HG03378 (cell line): ENCODE results near the gene LCE1C.

ENCODE experiments used
- ATAC-seq: cut with Tn5 transposase; IDR thresholded peaks from one replicate; pipeline ENCODE4 v1.9.1; 2021; ENCODE audit warnings: mild to moderate bottlenecking, moderate library complexity; ENCODE audit not compliant: unreplicated experiment

LCE1C gene, protein sequence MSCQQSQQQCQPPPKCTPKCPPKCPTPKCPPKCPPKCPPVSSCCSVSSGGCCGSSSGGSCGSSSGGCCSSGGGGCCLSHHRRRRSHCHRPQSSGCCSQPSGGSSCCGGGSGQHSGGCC

DNA sequence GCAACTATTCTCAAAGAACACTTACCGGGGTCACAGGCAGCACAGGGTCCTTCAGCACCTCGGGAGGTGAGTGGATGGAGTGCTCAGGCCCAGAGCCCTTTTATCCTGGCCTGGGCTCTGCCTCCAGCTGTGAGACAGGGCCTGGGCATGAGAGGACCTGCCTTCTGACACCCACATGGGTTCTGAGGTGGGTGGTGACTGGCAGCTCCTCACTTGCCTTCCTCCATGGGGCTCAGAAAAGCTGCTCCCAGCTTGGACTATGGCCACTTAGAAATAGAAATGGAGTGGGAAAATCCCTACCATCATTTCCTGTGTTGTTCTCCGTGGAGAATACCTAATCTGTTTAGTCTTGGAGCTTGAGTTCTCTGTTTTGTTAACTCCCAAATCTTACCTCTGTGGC lies at the start of gene LCE1C:
LCE1C (minus strand) TSS at position 76 of the 400 bp plus-strand sequence. CDS start 1,173 bp downstream, outside the sequence.
- no peak for ATAC-seq

DNA sequence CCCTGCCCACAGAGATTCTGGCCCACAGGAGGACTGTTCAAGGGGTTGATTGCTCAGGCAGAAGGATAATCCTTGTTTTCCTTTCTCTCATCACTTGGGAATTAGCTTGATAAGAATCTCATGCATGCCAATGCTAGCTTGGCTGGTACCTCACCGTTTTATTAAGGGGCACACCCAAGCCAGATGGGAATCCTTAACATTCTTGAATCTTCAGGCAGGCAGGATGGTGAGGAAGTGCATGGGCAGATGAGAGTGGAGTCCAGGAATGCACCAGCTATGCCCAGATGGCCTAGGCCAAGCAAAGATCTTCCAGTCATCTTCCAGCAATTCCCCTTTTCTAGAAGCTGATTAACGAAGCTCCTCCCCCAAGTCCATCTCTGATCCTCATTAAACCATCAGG lies 49.2 kb upstream of the LCE1C start:
- ATAC-seq = no peak

DNA sequence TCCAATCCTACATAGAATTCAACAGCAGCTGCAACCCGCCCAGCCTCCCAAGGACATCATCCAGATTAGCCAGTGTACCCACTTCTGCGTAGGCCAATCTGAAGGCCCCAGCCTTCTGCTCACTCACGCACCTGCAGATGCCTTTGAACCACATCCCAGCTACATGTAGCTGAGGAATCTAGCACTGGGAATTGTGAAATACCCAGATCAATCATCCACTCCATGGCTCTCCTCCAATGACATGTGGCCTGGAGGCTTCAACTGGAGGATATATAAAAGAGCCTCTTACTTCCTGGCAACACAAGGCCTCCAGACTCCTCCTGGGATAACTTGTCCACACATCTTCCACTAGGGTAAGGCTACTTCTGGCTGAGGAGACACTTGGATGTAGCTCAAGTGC lies 36.1 kb upstream of the LCE1C start, which contains the start of gene LCE6A:
LCE6A (plus strand) TSS at position 301 of the 400 bp plus-strand sequence. CDS start 665 bp downstream, outside the sequence.
- ATAC-seq = no peak

DNA sequence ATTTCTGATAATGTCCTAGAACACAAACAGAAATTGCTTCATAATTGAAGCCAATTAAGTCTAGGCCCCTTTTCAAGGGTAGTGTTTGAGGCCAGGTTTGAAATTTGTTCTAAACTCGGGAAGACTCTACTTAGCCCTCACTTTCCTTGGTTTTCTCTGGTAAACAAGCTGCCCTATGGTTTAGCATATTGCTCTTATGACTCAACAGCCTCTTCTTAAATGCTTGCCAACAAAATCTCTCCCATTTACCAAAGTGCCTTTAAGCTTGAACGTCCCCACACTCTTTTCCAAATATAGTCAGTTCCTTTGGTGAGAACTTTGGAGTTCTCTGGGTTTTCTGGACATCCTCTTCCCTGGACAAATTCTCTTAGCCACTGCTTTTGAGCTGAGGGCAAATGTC lies 30.4 kb upstream of the LCE1C start:
- ATAC-seq = no peak

DNA sequence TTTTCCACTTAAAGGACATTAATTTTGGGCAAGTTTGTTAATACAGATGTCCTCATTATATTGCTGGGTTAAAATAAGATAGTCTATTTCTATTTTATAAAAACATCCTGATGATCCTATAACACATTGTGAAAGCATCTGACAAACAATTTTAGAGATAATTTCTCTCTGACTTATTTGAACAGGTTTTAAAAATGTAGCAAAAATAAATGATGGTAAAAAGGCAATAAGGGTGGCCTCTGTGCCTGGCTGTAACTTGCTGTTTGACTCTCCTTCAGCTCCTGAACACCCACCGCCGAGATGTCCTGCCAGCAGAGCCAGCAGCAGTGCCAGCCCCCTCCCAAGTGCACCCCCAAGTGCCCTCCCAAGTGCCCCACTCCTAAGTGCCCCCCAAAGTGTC lies 20.7 kb upstream of the LCE1C start, which contains the start of gene LCE1A:
LCE1A (plus strand) TSS at position 301 of the 400 bp plus-strand sequence; CDS start at position 301, 0 bp downstream.
- no peak for ATAC-seq

DNA sequence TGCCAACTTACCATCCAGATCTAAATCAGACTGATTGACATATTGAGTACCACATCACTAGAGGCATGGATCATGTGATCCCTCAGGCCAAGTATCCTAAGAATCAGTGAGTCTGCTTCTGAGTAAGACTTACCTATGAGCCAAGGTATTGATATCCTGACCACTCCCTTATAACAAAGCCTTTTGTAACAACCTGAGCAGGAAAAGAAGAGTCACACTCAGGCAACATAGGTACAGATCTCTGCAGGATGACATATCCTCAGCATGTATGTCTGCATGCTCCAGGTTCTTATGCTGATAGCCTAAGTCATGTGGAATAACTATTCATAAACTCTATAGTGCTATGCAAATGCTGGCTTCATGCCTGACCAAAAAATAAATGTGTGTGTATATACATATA lies 18.5 kb upstream of the LCE1C start:
- no peak for ATAC-seq

DNA sequence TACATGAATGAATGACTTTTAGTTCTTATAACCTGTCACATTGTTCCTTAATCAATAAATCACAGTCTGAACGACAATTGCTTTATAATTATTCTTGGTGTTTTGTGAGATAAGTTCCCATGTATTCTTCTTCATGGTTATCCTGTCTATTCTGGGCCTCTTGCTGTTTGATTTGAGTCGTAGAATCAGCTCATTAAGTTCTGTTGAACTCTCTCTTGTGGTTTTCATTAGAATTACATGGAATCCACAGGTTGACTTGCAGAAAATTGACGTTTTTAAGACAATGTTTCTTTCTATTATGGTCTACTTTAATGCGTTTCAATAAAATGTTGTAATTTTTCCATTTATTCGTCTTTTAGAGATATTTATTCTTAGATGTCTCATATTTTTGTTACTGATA lies 16.8 kb upstream of the LCE1C start:
- ATAC-seq = no peak

DNA sequence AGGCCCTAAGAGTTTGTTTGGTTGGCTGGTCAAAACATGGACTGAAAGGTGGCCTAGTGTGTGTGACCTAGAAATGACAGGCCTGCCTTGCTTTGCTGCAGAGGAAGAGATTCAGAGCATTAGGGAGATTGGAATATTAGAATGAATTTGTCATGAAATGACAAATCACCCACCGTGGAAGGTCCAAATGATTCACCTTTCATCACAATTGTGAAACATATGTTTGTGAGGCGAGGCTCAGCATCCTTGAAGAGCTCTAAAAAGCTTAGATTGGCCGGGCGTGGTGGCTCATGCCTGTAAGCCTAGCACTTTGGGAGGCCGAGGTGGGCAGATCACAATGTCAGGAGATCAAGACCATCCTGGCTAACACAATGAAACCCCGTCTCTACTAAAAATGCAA lies 10.9 kb upstream of the LCE1C start:
- ATAC-seq = no peak

DNA sequence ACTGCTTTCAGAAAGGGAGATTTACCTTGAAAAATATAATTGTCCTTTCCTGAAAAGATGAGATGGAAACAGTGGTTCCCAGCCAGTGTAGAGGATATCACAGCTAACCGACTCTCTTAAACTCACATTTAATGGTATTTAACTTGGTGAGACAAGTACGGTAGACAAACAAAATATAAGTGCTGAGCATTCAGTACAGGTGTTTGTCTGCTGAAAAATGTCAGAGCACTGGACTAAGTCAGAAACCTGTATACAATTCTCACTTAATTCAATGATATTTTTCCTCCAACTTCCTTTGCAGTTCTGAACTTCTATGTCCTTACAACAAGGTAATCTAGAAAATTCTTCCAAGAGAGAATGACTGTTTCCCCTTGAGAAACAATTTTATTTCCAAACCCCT lies 5.2 kb upstream of the LCE1C start, which contains the start of gene LCE1B:
LCE1B (plus strand) TSS at position 301 of the 400 bp plus-strand sequence. CDS start 476 bp downstream, outside the sequence.
- ATAC-seq = no peak

DNA sequence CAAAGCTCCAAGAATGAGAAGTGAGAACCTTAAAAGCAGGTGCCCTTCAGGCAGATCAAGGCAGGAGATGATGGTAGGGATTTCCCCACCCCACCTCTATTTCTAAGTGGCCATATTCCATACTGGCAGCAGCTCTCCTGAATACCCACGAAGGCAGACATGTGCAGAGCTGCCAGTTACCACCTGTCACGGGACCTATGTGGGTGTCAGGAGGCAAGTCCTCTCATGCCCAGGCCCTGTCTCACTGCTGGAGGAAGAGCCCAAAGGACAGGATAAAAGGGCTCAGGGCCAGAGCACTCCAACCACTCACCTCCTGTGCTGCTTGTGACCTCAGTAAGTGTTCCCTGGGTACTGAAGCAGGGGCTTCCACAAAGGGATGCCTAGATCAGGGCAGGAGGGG lies 4.6 kb upstream of the LCE1C start:
- no peak for ATAC-seq

DNA sequence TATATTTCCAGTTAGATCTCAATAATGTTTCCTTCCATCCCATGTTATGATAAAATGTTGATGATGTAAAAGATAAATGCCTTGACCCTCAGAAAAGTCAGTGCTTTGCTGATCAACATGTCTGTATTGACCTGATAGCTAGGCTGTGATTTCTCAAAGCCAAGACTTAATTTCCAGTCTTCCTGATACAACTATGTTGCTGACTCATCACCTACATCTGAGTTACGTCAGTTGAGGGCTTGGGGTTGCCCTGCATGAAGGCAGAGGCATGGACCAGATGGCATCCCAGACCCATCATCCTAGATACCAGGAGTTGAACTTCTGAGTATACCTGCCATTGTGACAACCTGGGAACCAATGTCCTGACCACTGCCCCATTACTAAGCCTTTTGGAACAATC lies 5.1 kb downstream of the LCE1C start:
- ATAC-seq = no peak

DNA sequence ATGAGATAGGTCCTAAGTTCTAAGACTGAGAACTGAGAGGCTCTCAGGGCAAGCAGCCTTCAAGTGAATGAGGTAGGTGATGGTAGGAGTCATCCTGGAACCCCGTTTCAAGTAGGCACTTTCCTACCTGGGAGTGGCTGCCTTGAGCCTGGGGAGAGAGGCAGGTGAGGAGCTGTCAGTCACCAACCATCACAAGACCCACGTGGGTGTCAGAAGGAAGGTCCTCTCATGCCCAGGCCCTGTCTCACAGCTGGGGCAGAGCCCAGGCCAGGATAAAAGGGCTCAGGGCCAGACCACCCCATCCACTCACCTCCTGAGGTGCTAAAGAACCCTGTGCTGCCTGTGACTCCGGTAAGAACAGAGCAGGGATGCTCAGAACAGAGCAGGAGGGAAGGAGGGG lies 10.0 kb downstream of the LCE1C start, which contains the start of gene LCE1D:
LCE1D (plus strand) TSS at position 301 of the 400 bp plus-strand sequence. CDS start 1,074 bp downstream, outside the sequence.
- ATAC-seq = no peak

DNA sequence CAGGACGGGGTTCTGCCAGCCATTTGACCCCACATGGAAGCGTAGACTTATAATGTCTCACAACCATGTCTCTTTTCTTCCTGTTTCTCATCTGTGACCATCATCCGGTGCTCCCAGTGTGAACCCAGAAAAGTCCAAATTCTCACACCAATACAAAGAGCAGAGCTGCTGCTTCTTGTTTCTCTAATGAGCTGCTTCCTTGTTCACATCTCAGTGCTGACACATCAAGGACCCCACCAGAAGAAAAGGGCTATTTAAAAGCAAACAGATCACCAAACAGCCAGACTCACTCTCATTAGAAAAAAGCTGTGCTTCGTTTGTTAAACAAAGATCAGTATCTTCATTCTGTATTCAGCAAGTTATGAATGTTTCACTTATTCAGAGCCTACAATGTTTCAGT lies 10.8 kb downstream of the LCE1C start:
- ATAC-seq = no peak

DNA sequence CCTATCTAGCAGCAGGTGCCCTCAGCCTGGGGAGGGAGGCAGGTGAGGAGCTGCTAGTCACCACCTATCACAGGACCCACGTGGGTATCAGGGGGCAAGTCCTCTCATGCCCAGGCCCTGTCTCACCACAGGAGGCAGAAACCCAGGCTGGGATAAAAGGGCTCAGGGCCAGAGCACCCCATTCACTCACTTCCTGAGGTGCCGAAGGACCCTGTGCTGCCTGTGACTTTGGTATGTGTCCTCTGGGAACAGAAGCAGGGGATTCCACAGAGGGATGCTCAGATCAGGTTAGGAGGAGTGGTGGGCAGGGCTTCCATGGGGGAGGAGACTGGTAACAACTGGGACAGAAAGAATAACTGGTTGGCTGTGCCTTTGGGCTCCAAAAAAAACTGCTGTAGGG lies 20.4 kb downstream of the LCE1C start, which contains the start of gene LCE1E:
LCE1E (plus strand) TSS at position 181 of the 400 bp plus-strand sequence. CDS start 1,043 bp downstream, outside the sequence.
- no peak for ATAC-seq

DNA sequence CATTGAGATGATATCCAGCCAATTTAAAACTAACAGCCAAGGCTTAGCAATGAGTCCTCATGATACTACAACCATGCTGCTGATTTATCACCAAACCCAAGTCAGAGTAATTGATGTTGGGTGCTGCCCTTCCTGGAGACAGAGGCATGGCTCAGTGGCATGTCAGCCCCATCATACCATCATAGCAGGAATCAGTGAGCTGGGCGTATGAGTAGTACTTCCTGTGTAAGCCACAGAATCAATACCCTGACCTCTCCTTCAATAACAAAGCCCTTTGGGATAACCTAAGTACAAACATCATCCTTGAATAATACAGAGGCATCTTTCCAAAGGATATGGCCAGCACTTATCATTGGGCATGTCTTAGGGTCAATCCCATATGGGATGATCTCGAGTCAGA lies 23.4 kb downstream of the LCE1C start:
- ATAC-seq = no peak

DNA sequence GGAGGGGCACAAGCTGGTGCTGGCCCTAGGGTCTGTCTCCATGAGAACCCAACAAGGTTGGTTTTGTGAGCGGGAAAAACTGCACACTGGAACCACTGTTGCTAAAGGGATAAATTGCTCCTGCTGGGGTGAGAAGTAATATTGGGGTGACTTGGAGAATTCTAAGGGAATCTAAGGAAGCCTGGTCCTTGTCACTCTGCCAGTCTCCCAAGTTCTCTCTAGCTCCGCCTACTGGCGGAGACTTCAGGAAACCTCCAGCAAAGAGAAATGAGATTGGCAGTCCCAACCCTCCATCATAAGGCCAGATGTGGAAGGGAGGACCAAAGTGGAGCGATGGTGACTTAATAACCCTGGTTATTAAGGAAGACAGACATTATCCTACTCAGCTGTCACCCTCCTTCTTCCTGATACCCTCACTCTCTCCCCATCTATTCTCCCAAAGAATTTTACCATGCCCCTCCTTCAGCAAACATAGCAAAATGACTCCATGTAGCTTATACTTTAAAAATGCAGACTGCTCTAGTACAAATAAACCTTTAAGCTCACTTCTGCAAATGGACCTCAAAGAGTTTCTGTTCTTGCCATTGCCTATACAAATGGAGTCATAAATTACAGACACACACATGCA lies 28.8 kb downstream of the LCE1C start:
- no peak for ATAC-seq

DNA sequence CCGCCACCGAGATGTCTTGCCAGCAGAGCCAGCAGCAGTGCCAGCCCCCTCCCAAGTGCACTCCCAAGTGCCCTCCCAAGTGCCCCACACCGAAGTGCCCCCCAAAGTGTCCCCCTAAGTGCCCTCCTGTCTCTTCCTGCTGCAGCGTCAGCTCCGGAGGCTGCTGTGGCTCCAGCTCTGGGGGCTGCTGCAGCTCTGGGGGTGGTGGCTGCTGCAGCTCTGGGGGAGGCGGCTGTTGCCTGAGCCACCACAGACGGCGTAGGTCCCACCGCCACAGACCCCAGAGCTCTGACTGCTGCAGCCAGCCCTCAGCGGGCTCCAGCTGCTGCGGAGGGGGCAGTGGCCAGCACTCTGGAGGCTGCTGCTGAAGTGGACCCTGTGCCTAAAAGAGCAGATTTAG lies 30.1 kb downstream of the LCE1C start:
- ATAC-seq = no peak

DNA sequence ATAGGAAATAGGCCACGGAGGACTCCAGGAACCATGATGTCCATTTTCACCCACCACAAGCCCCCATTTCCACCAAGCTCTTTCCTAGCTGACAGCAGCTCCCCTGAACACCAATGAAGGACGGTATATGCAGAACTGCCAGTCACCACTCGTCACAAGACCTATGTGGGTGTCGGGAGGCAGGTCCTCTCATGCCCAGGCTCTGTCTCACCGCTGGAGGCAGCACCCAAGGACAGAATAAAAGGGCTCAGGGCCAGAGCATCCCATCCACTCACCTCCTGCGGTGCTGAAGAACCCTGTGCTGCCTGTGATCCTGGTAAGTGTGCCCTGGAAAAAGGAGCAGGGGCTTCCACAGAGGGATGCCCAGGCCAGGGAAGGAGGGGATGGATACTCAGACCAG lies 31.6 kb downstream of the LCE1C start, which contains the start of gene LCE1F:
LCE1F (plus strand) TSS at position 266 of the 400 bp plus-strand sequence. CDS start 1,232 bp downstream, outside the sequence.
- ATAC-seq = no peak

DNA sequence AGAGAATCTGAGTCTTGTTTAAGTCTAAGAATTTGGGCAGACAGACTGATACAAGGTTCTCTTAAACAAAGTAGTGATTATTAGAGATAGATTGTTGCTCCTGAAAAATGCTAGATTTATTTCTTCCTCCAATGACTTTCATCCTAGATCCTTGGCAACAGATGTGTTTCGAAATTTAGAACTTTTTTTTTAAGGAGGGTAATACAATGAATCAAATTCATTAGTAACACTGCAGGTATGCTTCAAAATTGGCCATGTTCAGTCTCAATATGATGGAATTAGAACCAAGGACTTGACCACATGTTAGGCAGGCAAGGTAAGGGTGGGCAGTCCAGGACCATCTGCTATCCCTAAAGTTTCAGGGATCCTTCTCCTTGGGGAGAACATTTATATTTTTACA lies 36.0 kb downstream of the LCE1C start:
- ATAC-seq = no peak

DNA sequence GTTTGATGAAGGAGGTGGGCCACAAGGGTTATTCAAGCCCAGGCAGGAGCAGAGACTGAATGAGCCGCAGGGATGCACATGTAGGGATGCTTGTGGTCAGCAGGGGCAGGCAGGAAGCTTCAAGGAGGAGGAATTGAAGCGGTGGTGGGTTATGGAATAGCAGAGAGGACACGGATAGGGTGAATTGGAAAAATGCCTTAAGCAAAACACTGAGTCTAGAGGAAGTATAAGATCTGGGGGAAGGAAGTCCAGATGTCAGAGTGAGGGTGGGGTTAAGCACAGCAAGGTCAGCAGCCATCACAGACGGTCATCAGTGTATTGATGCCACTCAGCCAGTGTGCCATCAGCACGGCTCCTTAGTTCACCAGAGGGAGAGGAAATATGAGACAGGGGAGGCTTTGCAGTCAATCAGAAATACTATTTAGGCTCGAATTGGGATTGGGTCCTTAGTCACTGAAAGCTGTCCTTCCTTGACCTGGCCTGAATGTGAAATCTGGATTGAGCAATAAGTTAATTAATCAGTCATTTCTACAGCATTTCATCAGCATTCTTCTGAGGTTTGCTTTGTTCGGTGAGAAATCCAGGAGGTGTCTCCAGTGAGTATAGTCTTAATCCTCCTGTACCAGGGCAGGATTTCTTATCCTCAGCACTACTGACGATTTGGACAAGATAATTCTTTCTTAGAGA lies 37.5 kb downstream of the LCE1C start:
- ATAC-seq = no peak

DNA sequence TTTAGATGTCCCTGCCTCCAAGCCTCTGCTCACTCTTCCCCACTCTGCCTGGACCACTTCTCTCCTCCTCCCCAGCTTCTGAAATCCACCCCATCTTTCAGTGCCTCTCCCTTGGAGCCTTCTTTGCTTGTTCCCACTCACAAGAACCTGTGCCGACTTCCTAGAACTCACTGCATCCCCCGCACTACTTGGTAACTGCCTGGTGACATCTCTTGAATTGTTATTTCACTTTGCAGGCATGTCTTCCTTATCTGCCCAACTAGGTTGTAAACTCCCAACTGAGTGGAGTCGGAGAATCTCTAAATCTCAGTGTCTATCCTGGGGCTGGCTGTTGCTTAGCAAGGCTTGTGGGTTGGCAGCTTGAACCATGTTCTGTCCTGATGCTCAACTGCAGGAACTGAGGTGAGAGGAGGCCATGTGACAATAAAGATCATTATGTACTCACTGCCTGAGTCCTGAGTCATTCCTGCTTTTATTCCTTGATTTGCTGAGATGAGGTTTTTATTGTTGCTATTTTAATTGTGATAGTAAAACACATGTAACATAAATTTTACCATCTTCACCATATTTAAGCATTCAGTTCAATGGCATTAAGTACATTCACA lies 44.7 kb downstream of the LCE1C start:
- no peak for ATAC-seq
